Occipital lobe (tissue), 2 donors: ENCODE measurements around the gene UBE2R2. TPM values are rescaled to one million over a fixed set of nuclear protein-coding genes. Genes with fewer than 3 reads are reported as not detected.
"Not testable (repeated sequence)": the region's sequence is repeated elsewhere in the genome, so short reads cannot be mapped to it uniquely, and the experiment has no call there.

Experiments used
- DNase-seq: peaks from one replicate; lab custom pipeline; 2025; lab: John Stamatoyannopoulos, UW
- total RNA-seq: library from RNA; depleted of rRNA; stranded (reverse); fragments of >200 nt; gene quantifications from one replicate; pipeline ENCODE4 v1.2.3, GENCODE V29; 2014

The UBE2R2 gene
- total RNA-seq, 1 donor from 2014 or later, result 22.9 TPM

DNA sequence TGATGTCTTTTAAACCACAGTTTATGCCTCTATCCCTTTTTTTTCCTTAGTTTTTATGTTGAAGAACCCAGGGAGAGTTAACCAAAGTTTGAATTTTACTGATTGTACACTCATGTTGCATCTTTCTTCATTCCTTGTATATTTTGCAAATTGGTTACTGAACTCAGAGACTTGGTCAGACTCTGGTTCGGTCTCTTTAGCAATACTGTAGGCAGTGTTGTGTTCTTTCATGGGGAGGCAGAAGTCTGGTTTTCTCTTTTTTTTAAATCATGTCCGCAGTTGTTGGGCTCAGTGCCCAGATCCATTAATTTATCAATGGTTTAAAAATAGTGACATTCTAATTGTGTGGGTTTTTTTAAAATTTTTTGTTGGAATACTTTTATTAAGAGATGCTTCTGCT is 23.4 kb downstream of the UBE2R2 start:
- DNase-seq, result no peak

- DNase-seq, result no peak
Observed at GRCh38 chr9:33843312-33843961, 26.5 kb downstream of the UBE2R2 start.

- DNase-seq, result no peak
Observed at GRCh38 chr9:33846231-33846630, 29.3 kb downstream of the UBE2R2 start.

DNA sequence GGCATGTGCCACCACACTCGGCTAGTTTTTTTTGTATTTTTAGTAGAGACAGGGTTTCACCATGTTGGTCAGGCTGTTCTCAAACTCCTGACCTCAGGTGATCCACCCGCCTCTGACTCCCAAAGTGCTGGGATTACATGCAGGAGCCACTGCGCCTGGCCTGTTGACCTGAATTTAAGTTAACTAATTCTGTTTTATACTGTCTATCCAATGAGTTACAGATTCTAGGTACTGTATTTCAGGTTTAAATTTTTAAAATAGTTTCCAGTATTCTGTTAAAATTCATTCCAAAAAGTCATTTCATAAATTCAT is 30.9 kb downstream of the UBE2R2 start:
- not testable (repeated sequence) for DNase-seq

DNA sequence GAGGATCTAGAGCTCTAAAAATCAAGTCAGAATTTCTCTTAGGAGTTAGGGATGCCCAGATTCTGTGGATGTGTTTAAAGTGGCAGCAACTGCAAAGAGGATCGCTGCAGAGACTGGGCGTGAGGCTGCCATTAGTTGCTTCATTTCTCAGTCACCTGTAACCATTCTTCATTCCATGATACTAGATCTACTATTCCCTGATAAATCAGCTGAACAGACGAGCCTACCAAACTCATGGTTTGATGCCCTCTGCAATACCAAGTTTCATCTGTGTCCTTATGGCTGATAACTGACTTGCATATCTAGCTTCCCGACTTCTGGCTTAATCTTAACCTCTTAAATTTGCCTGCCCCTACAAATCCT is 33.3 kb downstream of the UBE2R2 start:
- no peak for DNase-seq

DNA sequence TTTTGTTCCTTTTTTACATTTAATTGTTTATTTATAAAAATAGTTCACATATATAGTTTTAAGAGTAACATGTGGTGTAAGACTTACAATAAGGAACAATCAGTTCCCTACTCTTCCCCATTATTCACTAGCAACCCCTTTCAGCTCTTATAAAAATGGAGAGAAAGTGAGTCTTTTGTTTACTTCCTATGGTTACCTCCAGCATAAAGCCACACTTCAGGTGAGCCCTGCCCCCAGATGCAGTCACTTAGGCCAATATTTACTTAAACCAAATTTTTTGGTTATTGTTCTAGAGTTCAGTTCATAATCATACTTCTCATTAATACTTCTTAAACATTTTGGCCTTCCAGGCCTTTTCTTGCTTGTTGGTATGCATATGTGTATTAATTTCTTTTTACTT is 33.7 kb downstream of the UBE2R2 start:
- no peak for DNase-seq

- no peak for DNase-seq
Observed at GRCh38 chr9:33851301-33851700, 34.3 kb downstream of the UBE2R2 start.

DNA sequence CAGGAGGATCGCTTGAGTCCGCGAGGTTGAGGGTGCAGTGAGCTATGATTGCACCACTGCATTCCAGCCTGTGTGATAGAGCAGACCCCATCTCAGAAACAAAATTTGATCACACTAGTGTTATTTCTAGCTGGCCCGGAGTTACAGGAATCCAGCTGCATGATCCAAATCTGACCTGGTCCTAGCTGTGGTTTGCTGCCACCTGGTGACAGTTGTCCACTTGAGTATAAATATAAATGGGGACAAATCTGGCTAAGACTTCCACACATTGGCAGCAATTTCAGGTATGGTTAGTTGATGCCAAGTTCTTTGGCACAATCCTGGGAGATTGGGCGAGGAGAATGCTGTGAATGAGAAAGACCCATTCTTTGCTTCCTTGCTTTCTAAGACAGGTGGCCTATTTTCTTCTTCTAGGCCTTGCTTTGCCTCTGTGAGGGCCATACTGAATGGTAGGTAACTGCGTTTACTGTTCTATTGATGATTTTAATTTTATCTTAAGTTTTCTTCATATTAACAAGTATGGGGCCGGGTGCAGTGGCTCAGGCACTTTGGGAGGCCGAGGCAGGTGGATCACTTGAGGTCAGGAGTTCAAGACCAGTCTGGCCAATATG is 35.4 kb downstream of the UBE2R2 start:
- DNase-seq, result peak; percentile 22

DNA sequence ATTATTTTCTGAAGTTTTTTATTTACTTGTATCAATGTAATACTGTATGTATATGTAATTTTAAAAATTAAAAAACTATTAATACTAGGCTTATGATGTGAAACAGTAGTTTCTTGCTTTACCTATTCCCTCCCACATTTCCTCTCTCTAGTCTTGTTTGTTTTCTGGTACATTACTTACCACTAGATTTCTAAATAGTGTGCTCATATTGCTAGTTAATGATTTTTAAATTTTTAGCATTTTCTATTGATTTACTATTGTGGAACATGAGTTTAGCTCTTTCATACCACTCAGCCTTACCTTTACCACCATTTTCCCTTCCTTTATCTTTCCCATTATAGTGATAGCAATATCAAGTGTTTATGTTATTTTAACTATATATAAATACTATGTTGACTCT is 39.3 kb downstream of the UBE2R2 start:
- no peak for DNase-seq

DNA sequence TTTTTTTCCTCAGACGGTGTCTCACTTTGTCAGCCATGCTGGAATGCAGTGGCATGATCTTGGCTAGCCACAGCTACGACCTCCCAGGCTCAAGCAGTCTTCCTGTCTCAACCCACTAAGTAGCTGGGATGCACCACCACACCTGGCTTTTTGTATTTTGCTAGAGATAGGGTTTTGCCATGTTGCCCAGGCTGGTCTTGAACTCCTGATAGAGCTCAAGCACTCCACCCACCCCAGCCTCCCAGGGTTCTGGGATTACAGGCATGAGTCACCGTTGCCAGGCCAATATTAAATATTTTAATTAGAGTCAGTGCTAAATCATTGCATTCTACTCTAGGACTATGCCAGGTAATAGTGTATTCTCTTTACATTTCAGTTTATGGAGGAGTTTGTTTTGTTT is 41.5 kb downstream of the UBE2R2 start:
- DNase-seq, result no peak

- no peak for DNase-seq
Observed at GRCh38 chr9:33860200-33860871, 43.4 kb downstream of the UBE2R2 start.

GRCh38 chr9:33861917-33862453 is 45.0 kb downstream of the UBE2R2 start:
- DNase-seq, result no peak

GRCh38 chr9:33863027-33863426 is 46.1 kb downstream of the UBE2R2 start:
- DNase-seq, result not testable (repeated sequence)

- no peak for DNase-seq
Observed at GRCh38 chr9:33867747-33868439, 50.9 kb downstream of the UBE2R2 start.

DNA sequence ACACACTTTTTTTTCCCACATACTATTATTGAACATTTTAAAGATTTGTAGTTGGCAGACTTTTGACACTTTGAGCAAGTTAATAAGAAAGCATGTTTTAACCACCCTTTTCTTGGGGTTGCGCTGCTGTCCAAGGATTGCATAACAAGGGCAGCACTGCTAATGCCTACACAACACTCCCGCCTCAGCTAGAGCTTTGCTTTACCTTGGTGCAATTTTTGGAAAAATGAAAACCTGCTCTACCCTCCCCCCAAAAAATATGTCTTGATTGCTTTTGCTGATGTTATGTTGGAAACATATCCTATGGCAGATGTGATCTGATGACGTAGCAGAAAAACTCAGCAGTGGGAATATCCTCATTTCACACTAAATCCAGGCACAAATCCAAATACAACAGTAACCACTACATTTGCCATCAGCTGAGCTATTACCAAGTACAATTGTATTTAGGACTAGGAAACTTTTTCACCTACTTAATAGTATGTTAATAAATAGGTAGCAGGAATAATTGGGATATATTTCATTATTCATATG is 51.5 kb downstream of the UBE2R2 start:
- no peak for DNase-seq

GRCh38 chr9:33869243-33869642 is 52.3 kb downstream of the UBE2R2 start:
- not testable (repeated sequence) for DNase-seq

- no peak for DNase-seq
Observed at GRCh38 chr9:33877727-33878489, 60.9 kb downstream of the UBE2R2 start.

DNA sequence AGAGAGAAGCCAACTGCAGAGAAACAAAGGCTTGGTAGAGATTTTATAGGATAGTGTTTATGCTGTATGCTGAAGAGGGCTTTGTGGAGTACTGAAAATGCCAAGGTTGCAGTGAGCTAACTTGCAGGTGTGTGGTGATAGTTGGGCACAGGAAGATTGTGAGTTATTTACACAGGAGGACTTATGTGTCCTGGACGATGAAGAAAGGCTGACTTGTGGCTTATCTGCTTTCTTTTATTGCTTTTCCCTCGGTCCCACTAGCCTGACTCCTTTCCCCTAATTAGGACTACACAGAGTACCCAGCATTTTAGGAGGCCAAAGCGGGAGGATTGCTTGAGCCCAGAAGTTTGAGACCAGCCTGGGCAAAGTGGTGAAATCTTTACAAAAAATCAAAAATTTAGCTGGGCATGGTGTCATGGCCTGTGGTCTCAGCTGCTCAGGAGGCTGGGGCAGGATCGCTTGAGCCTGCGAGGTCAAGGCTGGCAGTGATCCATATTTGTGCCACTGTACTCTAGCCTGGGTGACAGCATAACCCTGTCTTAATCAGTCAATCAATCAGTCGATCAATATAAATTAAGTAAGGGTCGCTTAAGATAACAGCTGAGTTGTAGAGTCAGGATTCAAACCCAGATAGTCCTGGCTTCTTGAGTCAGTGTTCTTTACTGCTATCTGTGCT is 61.9 kb downstream of the UBE2R2 start:
- no peak for DNase-seq

DNA sequence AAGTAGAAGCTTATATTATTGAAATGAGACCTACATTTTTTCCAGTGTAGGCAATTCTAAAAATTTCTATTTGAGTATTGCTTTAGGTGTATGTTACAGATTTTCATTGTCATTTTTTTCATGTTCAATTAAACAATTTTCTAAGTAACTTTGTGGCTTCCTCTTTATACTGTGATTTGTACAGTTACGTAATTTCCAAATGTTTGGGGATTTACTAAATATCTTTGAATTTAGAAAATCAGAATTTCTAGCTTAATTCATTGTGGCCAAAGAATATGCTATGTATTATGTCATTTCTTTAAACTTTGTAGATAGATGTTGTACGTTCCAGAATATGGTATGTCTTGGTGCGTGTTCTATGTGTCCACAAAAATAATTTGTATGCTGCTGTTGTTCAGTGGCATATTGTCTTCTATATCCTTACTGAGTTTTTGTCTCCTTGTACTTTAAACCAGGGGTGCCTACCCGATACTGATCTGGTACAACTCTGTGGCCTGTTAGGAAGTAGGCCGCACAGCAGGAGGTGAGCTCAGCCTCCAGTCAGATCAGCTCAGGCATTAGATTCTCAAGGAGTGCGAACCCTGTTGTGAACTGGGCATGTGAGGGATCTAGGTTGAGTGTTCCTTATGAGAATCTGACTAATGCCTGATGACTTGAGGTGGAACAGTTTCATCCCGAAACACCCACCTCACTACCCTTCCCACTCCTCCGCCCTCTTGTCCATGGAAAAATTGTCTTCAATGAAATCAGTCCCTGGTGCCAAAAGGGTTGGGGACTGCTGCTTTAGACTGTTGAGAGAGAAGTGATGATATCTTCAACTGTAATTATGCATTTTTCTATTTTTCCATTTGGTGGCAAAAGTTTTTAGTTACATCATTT is 63.5 kb downstream of the UBE2R2 start:
- DNase-seq, result no peak

GRCh38 chr9:33881635-33882034 is 64.7 kb downstream of the UBE2R2 start:
- DNase-seq, result no peak
